22Rv1 (cell line): ENCODE data around the gene VPS11.

Experiments used
- ZFX ChIP-seq: fragments of 450-650 bp; IDR thresholded peaks from 2 replicates; pipeline ENCODE4 v1.6.1; 2017; ENCODE audit warnings: antibody characterized with exemption, borderline replicate concordance
- TF ChIP-seq, protein P1 (sequence below): fragments of 450-650 bp; IDR thresholded peaks from 2 replicates; pipeline ENCODE4 v1.5.1; 2017; ENCODE audit warnings: mild to moderate bottlenecking

DNA sequence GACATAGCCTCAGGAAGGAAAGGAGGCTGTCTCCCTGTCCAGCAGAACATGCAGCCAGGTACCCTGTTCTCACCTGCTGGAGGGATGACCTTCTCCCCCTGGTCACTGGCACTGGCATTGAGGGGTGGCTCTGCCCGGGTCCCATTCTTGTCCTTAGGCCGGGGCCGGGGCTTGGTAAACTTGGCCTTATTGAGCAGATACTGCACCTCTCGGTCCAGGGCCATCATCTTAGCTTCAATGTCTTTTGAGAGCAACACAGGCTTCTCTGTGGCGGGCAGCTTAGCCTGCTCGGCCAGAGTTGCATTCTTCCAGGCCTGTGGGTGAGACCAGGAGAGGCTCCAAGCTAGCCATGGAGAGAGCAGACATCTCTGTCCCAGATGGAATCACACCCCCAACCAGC, 21.1 kb upstream of the VPS11 start:
- TF ChIP-seq, protein P1, sequence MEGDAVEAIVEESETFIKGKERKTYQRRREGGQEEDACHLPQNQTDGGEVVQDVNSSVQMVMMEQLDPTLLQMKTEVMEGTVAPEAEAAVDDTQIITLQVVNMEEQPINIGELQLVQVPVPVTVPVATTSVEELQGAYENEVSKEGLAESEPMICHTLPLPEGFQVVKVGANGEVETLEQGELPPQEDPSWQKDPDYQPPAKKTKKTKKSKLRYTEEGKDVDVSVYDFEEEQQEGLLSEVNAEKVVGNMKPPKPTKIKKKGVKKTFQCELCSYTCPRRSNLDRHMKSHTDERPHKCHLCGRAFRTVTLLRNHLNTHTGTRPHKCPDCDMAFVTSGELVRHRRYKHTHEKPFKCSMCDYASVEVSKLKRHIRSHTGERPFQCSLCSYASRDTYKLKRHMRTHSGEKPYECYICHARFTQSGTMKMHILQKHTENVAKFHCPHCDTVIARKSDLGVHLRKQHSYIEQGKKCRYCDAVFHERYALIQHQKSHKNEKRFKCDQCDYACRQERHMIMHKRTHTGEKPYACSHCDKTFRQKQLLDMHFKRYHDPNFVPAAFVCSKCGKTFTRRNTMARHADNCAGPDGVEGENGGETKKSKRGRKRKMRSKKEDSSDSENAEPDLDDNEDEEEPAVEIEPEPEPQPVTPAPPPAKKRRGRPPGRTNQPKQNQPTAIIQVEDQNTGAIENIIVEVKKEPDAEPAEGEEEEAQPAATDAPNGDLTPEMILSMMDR = no peak
- no peak for TF ChIP-seq ZFX
